HepG2 (cell line): ENCODE measurements around the gene SMPX.

Experiments used
- ATAD3A ChIP-seq: sonication (generic); formaldehyde crosslinking; IDR thresholded peaks from 2 replicates; pipeline ENCODE4 v1.4.0; 2020; ENCODE audit warnings: missing genetic modification reagents
- FOXC1 ChIP-seq: sonication (generic); formaldehyde crosslinking; IDR thresholded peaks from 2 replicates; pipeline ENCODE4 v1.8.0; 2022; ENCODE audit warnings: mild to moderate bottlenecking, missing genetic modification reagents, borderline replicate concordance
- GABPA ChIP-seq, 2 experiments: IDR thresholded peaks; 2 replicates each; pipeline ENCODE4 v1.6.1; 2011 to 2016; ENCODE audit warnings: low read depth in 2 of 2, low read length in 1 of 2, missing biosample characterization in 1 of 2, missing genetic modification characterization in 1 of 2
- HOXD1 ChIP-seq: sonication (generic); formaldehyde crosslinking; IDR thresholded peaks from 2 replicates; pipeline ENCODE4 v1.5.0; 2020; ENCODE audit warnings: missing genetic modification reagents
- IRF2 ChIP-seq: IDR thresholded peaks from 2 replicates; pipeline ENCODE4 v1.6.1; 2018; ENCODE audit warnings: missing genetic modification reagents, missing compliant biosample characterization
- RELA ChIP-seq: sonication (generic); formaldehyde crosslinking; IDR thresholded peaks from 2 replicates; pipeline ENCODE4 v1.4.0; 2020; ENCODE audit warnings: missing genetic modification reagents
- U2AF2 ChIP-seq: fragments of 200-400 bp; formaldehyde crosslinking; IDR thresholded peaks from 2 replicates; pipeline ENCODE4 v1.6.1; 2017; ENCODE audit warnings: low read depth, mild to moderate bottlenecking, low read length
- ZBTB21 ChIP-seq: sonication (generic); formaldehyde crosslinking; IDR thresholded peaks from 2 replicates; pipeline ENCODE4 v1.4.0; 2020; ENCODE audit warnings: missing genetic modification reagents
- ZFP36L2 ChIP-seq: sonication (generic); formaldehyde crosslinking; IDR thresholded peaks from 2 replicates; pipeline ENCODE4 v1.4.0; 2020; ENCODE audit warnings: missing genetic modification reagents
- ZNF253 ChIP-seq: sonication (generic); formaldehyde crosslinking; IDR thresholded peaks from 2 replicates; pipeline ENCODE4 v1.8.0; 2022; ENCODE audit warnings: mild to moderate bottlenecking, missing genetic modification reagents, borderline replicate concordance
- ZNF644 ChIP-seq: IDR thresholded peaks from 2 replicates; pipeline ENCODE4 v1.6.1; 2016; ENCODE audit warnings: low read depth

DNA sequence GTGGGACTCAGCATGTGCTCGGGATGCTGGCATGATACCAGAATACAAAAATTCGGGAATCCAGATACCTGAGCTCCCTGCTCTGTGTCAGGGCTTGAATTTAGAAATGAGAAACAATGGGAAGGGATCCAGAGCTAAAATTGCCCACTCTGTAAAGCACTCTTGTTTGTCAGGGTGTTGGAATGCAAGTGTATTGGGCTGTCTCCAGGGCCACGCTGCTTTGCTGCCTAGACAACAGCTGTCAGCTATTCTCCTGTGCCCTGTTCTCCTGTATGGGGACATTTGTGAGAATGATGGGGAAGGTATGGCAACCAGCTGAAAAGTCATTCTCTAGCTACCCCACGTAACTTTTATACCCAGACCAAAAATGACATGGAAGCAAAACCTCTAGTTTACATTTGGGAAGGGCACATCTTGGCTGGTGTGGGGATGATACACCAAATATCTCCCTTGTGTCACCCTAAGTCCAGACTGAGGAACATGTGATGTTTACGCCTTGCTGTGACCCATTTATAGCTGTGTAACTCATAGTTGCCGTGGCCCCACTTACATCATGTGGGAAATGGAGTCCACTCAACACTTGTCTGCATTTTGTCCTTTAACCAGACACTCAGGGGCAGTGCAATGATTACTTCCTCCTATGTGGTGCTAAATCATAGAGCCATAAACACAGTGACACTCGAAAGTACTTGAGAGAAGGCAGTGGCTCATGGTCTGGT lies 46.6 kb downstream of the SMPX start:
- no peak for TF ChIP-seq IRF2
- no peak for TF ChIP-seq HOXD1 (CRISPR knock-in tag)
- no peak for TF ChIP-seq ZFP36L2
- TF ChIP-seq ZNF253, result no peak
- TF ChIP-seq GABPA (IDR thresholded peaks at IDR 0.05; ENCODE audit: low read depth, low read length), result no peak
- TF ChIP-seq GABPA (CRISPR knock-in tag; IDR thresholded peaks at IDR 0.05; ENCODE audit: low read depth), result no peak
- no peak for TF ChIP-seq RELA (CRISPR knock-in tag)
- TF ChIP-seq ZNF644 (CRISPR knock-in tag), result no peak
- TF ChIP-seq FOXC1 (CRISPR knock-in tag), result no peak
- TF ChIP-seq ZBTB21 (CRISPR knock-in tag), result no peak
- no peak for TF ChIP-seq ATAD3A
- no peak for TF ChIP-seq U2AF2
